Measurements from ENCODE around the gene CLASP1. TPM values are rescaled to one million over a fixed set of nuclear protein-coding genes. Genes with fewer than 3 reads are reported as not detected.

CLASP1 gene
- polyA plus RNA-seq, 1 experiment = 12.8 TPM

- no peak overlapping the region for H3K27ac ChIP-seq (ENCODE audit: low read depth, low read length)
- CTCF ChIA-PET = interaction anchor here (1.1 kb wide), 1 partner anchor 145 kb away, joined by 4 read pairs; no protein-coding TSS in a partner anchor
- POLR2A ChIA-PET = no interaction called here
- DNase-seq (ENCODE audit: low read depth, low spot score) = no peak
- no peak overlapping the region for H3K4me3 ChIP-seq (ENCODE audit: low read depth, low read length)
- no peaks in the 10 kb centered on the region for H3K27me3 ChIP-seq (ENCODE audit: control insufficient read depth, insufficient read depth, low read length)
- H3K9me3 ChIP-seq (ENCODE audit: control insufficient read depth, insufficient read depth, low read length) = no peaks in the 10 kb centered on the region
- no peak for TF ChIP-seq CTCF (IDR thresholded peaks at IDR 0.05; ENCODE audit: low read depth, low read length)
These were observed 148.2 kb downstream of the CLASP1 start for GRCh38 chr2:121501031-121501430.

- ChIA-PET POLR2A (no interaction called here), CTCF (no interaction called here)
- DNase-seq (ENCODE audit: low read depth, low spot score) = no peak
- TF ChIP-seq CTCF (IDR thresholded peaks at IDR 0.05; ENCODE audit: low read depth, low read length) = no peak
- H3K27ac ChIP-seq (ENCODE audit: low read depth, low read length) = no peak overlapping the region
- H3K27me3 ChIP-seq (ENCODE audit: control insufficient read depth, insufficient read depth, low read length) = no peaks in the 10 kb centered on the region
- no peaks in the 10 kb centered on the region for H3K9me3 ChIP-seq (ENCODE audit: control insufficient read depth, insufficient read depth, low read length)
- H3K4me3 ChIP-seq (ENCODE audit: low read depth, low read length) = no peak overlapping the region
These were observed 150.5 kb downstream of the CLASP1 start for GRCh38 chr2:121498731-121499130.

GRCh38 chr2:121492409-121492808 lies 156.9 kb downstream of the CLASP1 start:
- DNase-seq (ENCODE audit: low read depth, low spot score) = no peak
- no peaks in the 10 kb centered on the region for H3K9me3 ChIP-seq (ENCODE audit: control insufficient read depth, insufficient read depth, low read length)
- POLR2A ChIA-PET = no interaction called here
- no peaks in the 10 kb centered on the region for H3K27me3 ChIP-seq (ENCODE audit: control insufficient read depth, insufficient read depth, low read length)
- no peak overlapping the region for H3K4me3 ChIP-seq (ENCODE audit: low read depth, low read length)
- CTCF ChIA-PET = interaction anchor here (0.7 kb wide), 1 partner anchor 64 kb away, joined by 5 read pairs; no protein-coding TSS in a partner anchor
- no peak overlapping the region for H3K27ac ChIP-seq (ENCODE audit: low read depth, low read length)
- TF ChIP-seq CTCF (IDR thresholded peaks at IDR 0.05; ENCODE audit: low read depth, low read length) = no peak

GRCh38 chr2:121491518-121491917 lies 157.7 kb downstream of the CLASP1 start:
- no peak for TF ChIP-seq CTCF (IDR thresholded peaks at IDR 0.05; ENCODE audit: low read depth, low read length)
- POLR2A ChIA-PET = no interaction called here
- H3K27ac ChIP-seq (ENCODE audit: low read depth, low read length) = no peak overlapping the region

GRCh38 chr2:121490584-121491133 lies 158.6 kb downstream of the CLASP1 start:
- H3K4me3 ChIP-seq (ENCODE audit: low read depth, low read length) = no peak overlapping the region
- H3K27ac ChIP-seq (ENCODE audit: low read depth, low read length) = no peak overlapping the region
- CTCF ChIA-PET = interaction anchor here (0.6 kb wide), 1 partner anchor 11 kb away, joined by 3 read pairs; no protein-coding TSS in a partner anchor
- POLR2A ChIA-PET = no interaction called here
- no peaks in the 10 kb centered on the region for H3K27me3 ChIP-seq (ENCODE audit: control insufficient read depth, insufficient read depth, low read length)
- DNase-seq (ENCODE audit: low read depth, low spot score) = no peak
- no peaks in the 10 kb centered on the region for H3K9me3 ChIP-seq (ENCODE audit: control insufficient read depth, insufficient read depth, low read length)
- TF ChIP-seq CTCF (IDR thresholded peaks at IDR 0.05; ENCODE audit: low read depth, low read length) = no peak

More at GRCh38 chr2:121491518-121491917, 157.7 kb downstream of the CLASP1 start:
- H3K27me3 ChIP-seq (ENCODE audit: control insufficient read depth, insufficient read depth, low read length) = no peaks in the 10 kb centered on the region
- no peak for DNase-seq (ENCODE audit: low read depth, low spot score)
- no peak overlapping the region for H3K4me3 ChIP-seq (ENCODE audit: low read depth, low read length)
- CTCF ChIA-PET = no interaction called here
- no peaks in the 10 kb centered on the region for H3K9me3 ChIP-seq (ENCODE audit: control insufficient read depth, insufficient read depth, low read length)
